HCT116 (cell line): Measurements from ENCODE around the gene SAG. TPM values are rescaled to one million over a fixed set of nuclear protein-coding genes. Genes with fewer than 3 reads are reported as not detected.

Source experiments
- ATAC-seq: fragments of 200-7000 bp; cut with Tn5 transposase; 2 replicates; pipeline ENCODE4 v1.9.1; 2020; ENCODE audit warnings: mild to moderate bottlenecking, moderate library complexity
- BruUV-seq: library from RNA; stranded (reverse); fragments of 400-500 nt; replicated peaks from 2 replicates; lab custom pipeline; 2021; lab: Mats Ljungman, UMichigan
- CTCF ChIA-PET: fragments of 300-600 bp; sonication (Branson Sonifier 250); formaldehyde crosslinking; loops from one replicate; lab custom pipeline; 2021; ENCODE audit warnings: antibody characterized with exemption; lab: Charles Lee
- POLR2A ChIA-PET: fragments of 300-600, 350-600 bp; sonication (Branson Sonifier 250); formaldehyde crosslinking; loops from one replicate; lab custom pipeline; 2021; ENCODE audit warnings: antibody characterized with exemption; lab: Charles Lee
- RAD21 ChIA-PET, 2 experiments: fragments of 300-600 bp; sonication (Branson Sonifier 250); formaldehyde crosslinking; loops; one replicate each; lab custom pipeline; 2023; ENCODE audit warnings: low total read pairs in 2 of 2; ENCODE audit not compliant: uncharacterized antibody in 2 of 2, unreplicated experiment in 2 of 2, low non-redundant PET in 1 of 2; lab: Charles Lee
- DNase-seq: peaks from one replicate; pipeline ENCODE4 v3.0.0-alpha.2; 2010; ENCODE audit warnings: low read depth, low spot score
- H2AFZ ChIP-seq: fragments of 200-600 bp; shearing (Covaris generic), sonication (generic); 2 replicates; pipeline ENCODE4 v1.6.1; 2017; ENCODE audit warnings: low read depth, mixed run types, mixed read lengths, antibody characterized with exemption, low read length; ENCODE audit not compliant: poor library complexity, severe bottlenecking
- H3K27ac ChIP-seq: 2 replicates; pipeline ENCODE4 v1.5.1; 2012; ENCODE audit warnings: low read depth, low read length
- H3K27me3 ChIP-seq: fragments of 200-600 bp; sonication (generic); 2 replicates; pipeline ENCODE4 v1.6.1; 2016; ENCODE audit warnings: mixed run types, low read length, mixed read lengths; ENCODE audit not compliant: insufficient read depth
- H3K36me3 ChIP-seq, 2 experiments: fragments of 200-500 bp in 1 of 2; fragments of 200-600 bp in 1 of 2; sonication (Bioruptor generic) in 1 of 2; sonication (generic) in 1 of 2; 2 replicates each; pipeline versions ENCODE4 v1.5.1 to v1.6.1; 2014 to 2016; ENCODE audit warnings: low read length in 2 of 2, inconsistent platforms in 1 of 2, mixed read lengths in 1 of 2, mixed run types in 1 of 2; ENCODE audit not compliant: insufficient read depth in 2 of 2, control insufficient read depth in 1 of 2
- H3K4me1 ChIP-seq, 2 experiments: fragments of 200-600 bp in 1 of 2; sonication (generic) in 1 of 2; 2 replicates each; pipeline versions ENCODE4 v1.5.1 to v1.6.1; 2012 to 2017; ENCODE audit warnings: low read length in 2 of 2, inconsistent platforms in 1 of 2, mild to moderate bottlenecking in 1 of 2, mixed read lengths in 1 of 2, mixed run types in 1 of 2, moderate library complexity in 1 of 2; ENCODE audit not compliant: insufficient read depth in 2 of 2, control insufficient read depth in 1 of 2
- H3K4me2 ChIP-seq: fragments of 200-600 bp; sonication (generic); 2 replicates; pipeline ENCODE4 v1.6.1; 2017; ENCODE audit warnings: mixed run types, low read length, mixed read lengths
- H3K4me3 ChIP-seq, 2 experiments: fragments of 200-600 bp in 1 of 2; sonication (generic) in 1 of 2; replicated peaks in 1 of 2; 2 replicates each; pipeline ENCODE4 v1.5.1; 2011 to 2016; ENCODE audit warnings: low read length in 2 of 2, control low read depth in 1 of 2, low read depth in 1 of 2, mild to moderate bottlenecking in 1 of 2, mixed read lengths in 1 of 2, mixed run types in 1 of 2
- H3K79me2 ChIP-seq: fragments of 200-600 bp; sonication (generic); 2 replicates; pipeline ENCODE4 v1.6.1; 2017; ENCODE audit warnings: mild to moderate bottlenecking, mixed run types, low read length, moderate library complexity, mixed read lengths; ENCODE audit not compliant: insufficient read depth
- H3K9ac ChIP-seq: fragments of 200-600 bp; sonication (generic); 2 replicates; pipeline ENCODE4 v1.6.1; 2016; ENCODE audit warnings: low read length, mixed read lengths
- H3K9me2 ChIP-seq: fragments of 200-600 bp; sonication (generic), shearing (Covaris generic); 2 replicates; pipeline ENCODE4 v1.6.1; 2017; ENCODE audit warnings: mixed run types, mild to moderate bottlenecking, moderate library complexity; ENCODE audit not compliant: insufficient read depth
- H3K9me3 ChIP-seq, 2 experiments: fragments of 200-500 bp in 1 of 2; fragments of 200-600 bp in 1 of 2; sonication (Bioruptor generic) in 1 of 2; sonication (generic) in 1 of 2; 2 replicates each; pipeline ENCODE4 v1.6.1; 2014 to 2017; ENCODE audit warnings: low read length in 2 of 2, mixed read lengths in 2 of 2, inconsistent platforms in 1 of 2, low read depth in 1 of 2, mild to moderate bottlenecking in 1 of 2, mixed run types in 1 of 2, moderate library complexity in 1 of 2; ENCODE audit not compliant: control insufficient read depth in 1 of 2, insufficient read depth in 1 of 2
- H4K20me1 ChIP-seq: fragments of 200-600 bp; sonication (generic), shearing (Covaris generic); 2 replicates; pipeline ENCODE4 v1.6.1; 2017; ENCODE audit warnings: mixed run types, mild to moderate bottlenecking, moderate library complexity; ENCODE audit not compliant: insufficient read depth
- ATF3 ChIP-seq: IDR thresholded peaks from 2 replicates; pipeline ENCODE4 v1.6.1; 2012
- CBX3 ChIP-seq: IDR thresholded peaks from 2 replicates; pipeline ENCODE4 v1.6.1; 2012; ENCODE audit warnings: low read depth
- CEBPB ChIP-seq: IDR thresholded peaks from 2 replicates; pipeline ENCODE4 v1.6.1; 2012; ENCODE audit warnings: low read depth
- ELF1 ChIP-seq: IDR thresholded peaks from 2 replicates; pipeline ENCODE4 v1.6.1; 2012; ENCODE audit warnings: low read depth, borderline replicate concordance
- EZH2phosphoT487 ChIP-seq: fragments of 200-600 bp; IDR thresholded peaks from 2 replicates; pipeline ENCODE4 v1.6.1; 2018; ENCODE audit warnings: antibody characterized with exemption, borderline replicate concordance
- FOSL1 ChIP-seq: IDR thresholded peaks from 2 replicates; pipeline ENCODE4 v1.6.1; 2012; ENCODE audit warnings: low read depth
- POLR2A ChIP-seq: IDR thresholded peaks from 2 replicates; pipeline ENCODE4 v1.7.0; 2011; ENCODE audit warnings: borderline replicate concordance; ENCODE audit not compliant: insufficient read depth, insufficient read length; ENCODE audit errors: extremely low read depth
- RAD21 ChIP-seq: IDR thresholded peaks from 2 replicates; pipeline ENCODE4 v1.6.1; 2012; ENCODE audit warnings: low read depth, mild to moderate bottlenecking
- SIN3A ChIP-seq: IDR thresholded peaks from 2 replicates; pipeline ENCODE4 v1.6.1; 2012; ENCODE audit warnings: low read depth
- SP1 ChIP-seq: IDR thresholded peaks from 2 replicates; pipeline ENCODE4 v1.6.1; 2012; ENCODE audit warnings: low read depth
- SRF ChIP-seq: IDR thresholded peaks from 2 replicates; pipeline ENCODE4 v1.6.1; 2012; ENCODE audit warnings: low read depth
- TCF7L2 ChIP-seq: IDR thresholded peaks from 2 replicates; pipeline ENCODE4 v1.7.0; 2011; ENCODE audit warnings: borderline replicate concordance, inconsistent platforms; ENCODE audit not compliant: insufficient read depth, insufficient read length; ENCODE audit errors: extremely low read depth
- YY1 ChIP-seq: IDR thresholded peaks from 2 replicates; pipeline ENCODE4 v1.6.1; 2011; ENCODE audit warnings: low read length, low read depth, moderate library complexity, mild to moderate bottlenecking; ENCODE audit not compliant: insufficient replicate concordance; ENCODE audit errors: extremely low read depth
- ZBTB33 ChIP-seq: IDR thresholded peaks from 2 replicates; pipeline ENCODE4 v1.6.1; 2011; ENCODE audit warnings: mild to moderate bottlenecking, low read length, moderate library complexity; ENCODE audit not compliant: insufficient replicate concordance; ENCODE audit errors: extremely low read depth
- ZFX ChIP-seq: fragments of 450-650 bp; IDR thresholded peaks from 2 replicates; pipeline ENCODE4 v1.6.1; 2017
- ZNF274 ChIP-seq: fragments of 200-500 bp; sonication (Bioruptor generic); IDR thresholded peaks from 2 replicates; pipeline ENCODE4 v1.6.1; 2014; ENCODE audit warnings: mild to moderate bottlenecking, low read depth, low read length, inconsistent platforms
- intact Hi-C: fragments of 100-400 bp; cut with micrococcal nuclease; formaldehyde crosslinking; loops from 2 replicates; pipeline ENCODE4 v1.10.0; 2022
- total RNA-seq: library from RNA; stranded (reverse); gene quantifications from one replicate; pipeline ENCODE4 v1.2.1, GENCODE V29; 2021; ENCODE audit not compliant: unreplicated experiment
- TF ChIP-seq, protein P1 (sequence below): IDR thresholded peaks from 2 replicates; pipeline ENCODE4 v1.6.1; 2012; ENCODE audit warnings: low read depth
- TF ChIP-seq, protein P2 (sequence below), 3 experiments: fragments of 200-600 bp in 1 of 3; sonication (generic) in 1 of 3; IDR thresholded peaks in 2 of 3; conservative IDR thresholded peaks in 1 of 3; 2 replicates each; pipeline ENCODE4 v1.5.1; 2012 to 2017; ENCODE audit warnings: low read depth in 2 of 3, low read length in 2 of 3, antibody characterized with exemption in 1 of 3, borderline replicate concordance in 1 of 3, control low read depth in 1 of 3, mild to moderate bottlenecking in 1 of 3, mixed read lengths in 1 of 3, mixed run types in 1 of 3, moderate library complexity in 1 of 3; ENCODE audit not compliant: insufficient read depth in 1 of 3

The SAG gene
- total RNA-seq, 1 experiment from 2014 or later, result not detected

DNA sequence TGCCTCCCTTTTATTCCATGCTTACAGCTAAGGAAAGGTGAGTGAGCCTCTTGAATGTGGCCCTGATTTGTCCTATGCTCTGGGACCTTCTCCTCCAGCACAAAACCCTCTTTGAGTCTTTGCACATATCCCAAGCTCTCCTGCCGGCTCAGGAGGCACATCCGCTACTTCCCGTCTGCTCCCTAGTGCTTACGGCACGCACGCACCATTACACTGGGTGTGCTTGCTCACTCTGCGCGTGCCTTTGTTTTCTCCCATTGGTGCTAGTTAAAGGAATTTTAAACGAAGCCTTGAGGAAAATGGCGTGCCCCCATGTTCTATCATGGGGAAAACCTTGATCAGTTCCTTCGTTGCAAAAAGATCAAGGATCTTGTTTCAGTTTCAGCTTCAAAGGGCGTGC is 38.8 kb downstream of the SAG start:
- Histone ChIP-seq H3K9ac (no peak overlapping the region), H3K4me2 (no peak overlapping the region), H3K27me3 (no peaks in the 10 kb centered on the region), H3K27ac (no peak overlapping the region), H2AFZ (no peak overlapping the region), H4K20me1 (no peaks in the 10 kb centered on the region), H3K36me3 (no peaks in the 10 kb centered on the region), H3K79me2 (no peaks in the 10 kb centered on the region), H3K4me3 (no peak overlapping the region), H3K9me3 (no peaks in the 10 kb centered on the region), H3K9me2 (no peaks in the 10 kb centered on the region), H3K4me1 (peaks cover 19 to 27% of the 10 kb centered on the region in 2 experiments)
- CTCF ChIA-PET, result no interaction called here
- TF ChIP-seq ZFX, result no peak
- no peak for TF ChIP-seq SP1
- TF ChIP-seq SIN3A, result no peak
- TF ChIP-seq CEBPB, result no peak
- TF ChIP-seq ATF3, result no peak
- TF ChIP-seq, protein P1, sequence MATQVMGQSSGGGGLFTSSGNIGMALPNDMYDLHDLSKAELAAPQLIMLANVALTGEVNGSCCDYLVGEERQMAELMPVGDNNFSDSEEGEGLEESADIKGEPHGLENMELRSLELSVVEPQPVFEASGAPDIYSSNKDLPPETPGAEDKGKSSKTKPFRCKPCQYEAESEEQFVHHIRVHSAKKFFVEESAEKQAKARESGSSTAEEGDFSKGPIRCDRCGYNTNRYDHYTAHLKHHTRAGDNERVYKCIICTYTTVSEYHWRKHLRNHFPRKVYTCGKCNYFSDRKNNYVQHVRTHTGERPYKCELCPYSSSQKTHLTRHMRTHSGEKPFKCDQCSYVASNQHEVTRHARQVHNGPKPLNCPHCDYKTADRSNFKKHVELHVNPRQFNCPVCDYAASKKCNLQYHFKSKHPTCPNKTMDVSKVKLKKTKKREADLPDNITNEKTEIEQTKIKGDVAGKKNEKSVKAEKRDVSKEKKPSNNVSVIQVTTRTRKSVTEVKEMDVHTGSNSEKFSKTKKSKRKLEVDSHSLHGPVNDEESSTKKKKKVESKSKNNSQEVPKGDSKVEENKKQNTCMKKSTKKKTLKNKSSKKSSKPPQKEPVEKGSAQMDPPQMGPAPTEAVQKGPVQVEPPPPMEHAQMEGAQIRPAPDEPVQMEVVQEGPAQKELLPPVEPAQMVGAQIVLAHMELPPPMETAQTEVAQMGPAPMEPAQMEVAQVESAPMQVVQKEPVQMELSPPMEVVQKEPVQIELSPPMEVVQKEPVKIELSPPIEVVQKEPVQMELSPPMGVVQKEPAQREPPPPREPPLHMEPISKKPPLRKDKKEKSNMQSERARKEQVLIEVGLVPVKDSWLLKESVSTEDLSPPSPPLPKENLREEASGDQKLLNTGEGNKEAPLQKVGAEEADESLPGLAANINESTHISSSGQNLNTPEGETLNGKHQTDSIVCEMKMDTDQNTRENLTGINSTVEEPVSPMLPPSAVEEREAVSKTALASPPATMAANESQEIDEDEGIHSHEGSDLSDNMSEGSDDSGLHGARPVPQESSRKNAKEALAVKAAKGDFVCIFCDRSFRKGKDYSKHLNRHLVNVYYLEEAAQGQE, result no peak
- TF ChIP-seq TCF7L2, result no peak
- TF ChIP-seq ELF1, result no peak
- TF ChIP-seq YY1, result no peak
- no peak for TF ChIP-seq EZH2phosphoT487
- TF ChIP-seq ZBTB33, result no peak
- TF ChIP-seq CBX3, result no peak
- TF ChIP-seq FOSL1, result no peak
- no peak for TF ChIP-seq RAD21
- TF ChIP-seq, protein P2, sequence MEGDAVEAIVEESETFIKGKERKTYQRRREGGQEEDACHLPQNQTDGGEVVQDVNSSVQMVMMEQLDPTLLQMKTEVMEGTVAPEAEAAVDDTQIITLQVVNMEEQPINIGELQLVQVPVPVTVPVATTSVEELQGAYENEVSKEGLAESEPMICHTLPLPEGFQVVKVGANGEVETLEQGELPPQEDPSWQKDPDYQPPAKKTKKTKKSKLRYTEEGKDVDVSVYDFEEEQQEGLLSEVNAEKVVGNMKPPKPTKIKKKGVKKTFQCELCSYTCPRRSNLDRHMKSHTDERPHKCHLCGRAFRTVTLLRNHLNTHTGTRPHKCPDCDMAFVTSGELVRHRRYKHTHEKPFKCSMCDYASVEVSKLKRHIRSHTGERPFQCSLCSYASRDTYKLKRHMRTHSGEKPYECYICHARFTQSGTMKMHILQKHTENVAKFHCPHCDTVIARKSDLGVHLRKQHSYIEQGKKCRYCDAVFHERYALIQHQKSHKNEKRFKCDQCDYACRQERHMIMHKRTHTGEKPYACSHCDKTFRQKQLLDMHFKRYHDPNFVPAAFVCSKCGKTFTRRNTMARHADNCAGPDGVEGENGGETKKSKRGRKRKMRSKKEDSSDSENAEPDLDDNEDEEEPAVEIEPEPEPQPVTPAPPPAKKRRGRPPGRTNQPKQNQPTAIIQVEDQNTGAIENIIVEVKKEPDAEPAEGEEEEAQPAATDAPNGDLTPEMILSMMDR (IDR thresholded peaks at IDR 0.05 in 2 of 3, conservative IDR thresholded peaks at IDR 0.05 in 1 of 3; ENCODE audit: borderline replicate concordance in 1 of 3, insufficient read depth in 1 of 3, low read depth in 2 of 3, low read length in 2 of 3), result no peak
- no peak for TF ChIP-seq POLR2A
- no peak for TF ChIP-seq SRF
- no peak for TF ChIP-seq ZNF274
- ATAC-seq (no peak), DNase-seq (no peak)
- intact Hi-C loops, result no loop called here
- RAD21 ChIA-PET, result no interaction called here
- no TSS peak for BruUV-seq
- POLR2A ChIA-PET, result no interaction called here
